Mesendoderm (in vitro differentiated cells): ENCODE results near the gene TMEM8B.

ENCODE experiments used
- DNase-seq: peaks from one replicate; pipeline ENCODE4 v3.0.0; 2013
- H2AK5ac ChIP-seq: 2 replicates; pipeline ENCODE4 v1.6.1; 2013; ENCODE audit warnings: low read length, inconsistent platforms
- H2BK120ac ChIP-seq: 2 replicates; pipeline ENCODE4 v1.6.1; 2013; ENCODE audit warnings: low read depth, mild to moderate bottlenecking, low read length, moderate library complexity, mixed read lengths
- H2BK15ac ChIP-seq: replicated peaks from 2 replicates; pipeline ENCODE4 v1.6.1; 2013; ENCODE audit warnings: low read depth, mild to moderate bottlenecking, moderate library complexity
- H2BK5ac ChIP-seq: 2 replicates; pipeline ENCODE4 v1.6.1; 2013; ENCODE audit warnings: low read length, inconsistent platforms
- H3K18ac ChIP-seq: 2 replicates; pipeline ENCODE4 v1.6.1; 2013; ENCODE audit warnings: mild to moderate bottlenecking, low read length, mixed read lengths
- H3K23ac ChIP-seq: one replicate; pipeline ENCODE4 v1.6.1; 2013; ENCODE audit warnings: low read length
- H3K27ac ChIP-seq: 2 replicates; pipeline ENCODE4 v1.5.1; 2013; ENCODE audit warnings: low read depth, mild to moderate bottlenecking, inconsistent platforms, low read length, moderate library complexity
- H3K27me3 ChIP-seq: 2 replicates; pipeline ENCODE4 v1.6.1; 2013; ENCODE audit warnings: low read length, control low read depth, mild to moderate bottlenecking, inconsistent platforms; ENCODE audit not compliant: insufficient read depth, poor library complexity
- H3K36me3 ChIP-seq: 2 replicates; pipeline ENCODE4 v1.6.1; 2013; ENCODE audit warnings: low read length, inconsistent platforms; ENCODE audit not compliant: control insufficient read depth, insufficient read depth
- H3K4ac ChIP-seq: one replicate; pipeline ENCODE4 v1.6.1; 2013; ENCODE audit warnings: low read depth, mild to moderate bottlenecking, low read length, moderate library complexity
- H3K4me1 ChIP-seq: 2 replicates; pipeline ENCODE4 v1.6.1; 2013; ENCODE audit warnings: low read depth, low read length, inconsistent platforms; ENCODE audit not compliant: control insufficient read depth
- H3K4me2 ChIP-seq: 2 replicates; pipeline ENCODE4 v1.6.1; 2013; ENCODE audit warnings: low read length
- H3K4me3 ChIP-seq: 2 replicates; pipeline ENCODE4 v1.5.1; 2013; ENCODE audit warnings: mild to moderate bottlenecking, low read length
- H3K56ac ChIP-seq: one replicate; pipeline ENCODE4 v1.6.1; 2013; ENCODE audit warnings: low read length
- H3K79me1 ChIP-seq: 2 replicates; pipeline ENCODE4 v1.6.1; 2013; ENCODE audit warnings: low read length, inconsistent platforms
- H3K79me2 ChIP-seq: 2 replicates; pipeline ENCODE4 v1.6.1; 2013; ENCODE audit warnings: mild to moderate bottlenecking, low read length; ENCODE audit not compliant: control insufficient read depth, insufficient read depth
- H3K9ac ChIP-seq: 2 replicates; pipeline ENCODE4 v1.6.1; 2013; ENCODE audit warnings: low read length, inconsistent platforms
- H4K5ac ChIP-seq: one replicate; pipeline ENCODE4 v1.6.1; 2013; ENCODE audit warnings: low read length
- H4K8ac ChIP-seq: one replicate; pipeline ENCODE4 v1.6.1; 2013; ENCODE audit warnings: low read depth, mild to moderate bottlenecking, control low read depth, low read length, moderate library complexity
- WGBS: extraction: QIAGEN DNeasy Blood & Tissue Kit; methylation state at CpG from one replicate; pipeline ENCODE4 v1.1.7; 2013; ENCODE audit warnings: low lambda C conversion rate, missing lambda C conversion rate; ENCODE audit not compliant: insufficient coverage; ENCODE audit errors: extremely low coverage; 5-methylcytosine and 5-hydroxymethylcytosine counted together

Gene TMEM8B

GRCh38 chr9:35908504-35909125 is 79.6 kb downstream of the TMEM8B start:
- Histone ChIP-seq H3K36me3 (no peaks in the 10 kb centered on the region), H2BK15ac (no peak overlapping the region), H2BK120ac (peak overlapping the region; percentile 36), H2BK5ac (peak overlapping the region; percentile 61), H4K8ac (no peak overlapping the region), H2AK5ac (no peak overlapping the region), H3K79me2 (no peaks in the 10 kb centered on the region), H3K23ac (peak overlapping the region; percentile 30), H3K4me3 (no peak overlapping the region), H3K56ac (peak overlapping the region; percentile 78), H3K4ac (no peak overlapping the region), H4K5ac (peak overlapping the region; percentile 66), H3K4me1 (peaks cover 21% of the 10 kb centered on the region), H3K79me1 (no peaks in the 10 kb centered on the region), H3K18ac (peak overlapping the region; percentile 14), H3K4me2 (peak overlapping the region; percentile 2), H3K27ac (peak overlapping the region; percentile 57), H3K9ac (peak overlapping the region; percentile 40), H3K27me3 (no peaks in the 10 kb centered on the region)
- no CpG with 5 or more reads among the region's 9 CpGs for WGBS
- peak; percentile 51 for DNase-seq

- H2AK5ac ChIP-seq: no peak within 1 kb of the TSS
- peak within 1 kb of the TSS; percentile 61 for H2BK5ac ChIP-seq
- H4K8ac ChIP-seq: no peak within 1 kb of the TSS
- no CpG with 5 or more reads among the region's 11 CpGs for WGBS
- peaks cover 21% of the 10 kb centered on the region for H3K4me1 ChIP-seq
- peak; percentile 65 for DNase-seq
- H2BK120ac ChIP-seq: peak within 1 kb of the TSS; percentile 36
- H3K4me3 ChIP-seq: no peak within 1 kb of the TSS
- peak within 1 kb of the TSS; percentile 14 for H3K18ac ChIP-seq
- H3K79me2 ChIP-seq: no peaks in the 10 kb centered on the region
- H3K4me2 ChIP-seq: peak within 1 kb of the TSS; percentile 2
- no peaks in the 10 kb centered on the region for H3K36me3 ChIP-seq
- H3K56ac ChIP-seq: peak within 1 kb of the TSS; percentile 78
- peak within 1 kb of the TSS; percentile 40 for H3K9ac ChIP-seq
- peak within 1 kb of the TSS; percentile 57 for H3K27ac ChIP-seq
- H4K5ac ChIP-seq: peak within 1 kb of the TSS; percentile 66
- no peaks in the 10 kb centered on the region for H3K79me1 ChIP-seq
- no peaks in the 10 kb centered on the region for H3K27me3 ChIP-seq
- H3K23ac ChIP-seq: peak within 1 kb of the TSS; percentile 30
- H2BK15ac ChIP-seq: no peak within 1 kb of the TSS
- no peak within 1 kb of the TSS for H3K4ac ChIP-seq
These were observed 80.2 kb downstream of the TMEM8B start, which contains the start of gene SPAAR for GRCh38 chr9:35909274-35909673. Gene SPAAR, plus strand, starts transcription at chr9:35909490. Its CDS starts 974 bp downstream, at chr9:35910464.

GRCh38 chr9:35909687-35910612 is 80.9 kb downstream of the TMEM8B start:
- Histone ChIP-seq H3K18ac (no peak overlapping the region), H3K4me3 (no peak overlapping the region), H3K9ac (no peak overlapping the region), H3K4me2 (no peak overlapping the region), H2BK5ac (no peak overlapping the region), H4K5ac (no peak overlapping the region), H2BK15ac (no peak overlapping the region), H2AK5ac (no peak overlapping the region), H3K36me3 (no peaks in the 10 kb centered on the region), H3K27me3 (no peaks in the 10 kb centered on the region), H3K56ac (peak overlapping the region; percentile 70), H4K8ac (no peak overlapping the region), H3K4ac (no peak overlapping the region), H3K79me2 (no peaks in the 10 kb centered on the region), H3K4me1 (peaks cover 21% of the 10 kb centered on the region), H3K23ac (no peak overlapping the region), H2BK120ac (no peak overlapping the region), H3K79me1 (no peaks in the 10 kb centered on the region), H3K27ac (no peak overlapping the region)
- WGBS: no CpG with 5 or more reads among the region's 34 CpGs
- peak; percentile 53 for DNase-seq

GRCh38 chr9:35910613-35911359 is 81.8 kb downstream of the TMEM8B start:
- H3K23ac ChIP-seq: no peak overlapping the region
- no peak overlapping the region for H2AK5ac ChIP-seq
- peaks cover 21% of the 10 kb centered on the region for H3K4me1 ChIP-seq
- WGBS: no CpG with 5 or more reads among the region's 14 CpGs
- no peak overlapping the region for H4K5ac ChIP-seq
- H3K4me2 ChIP-seq: no peak overlapping the region
- H3K4ac ChIP-seq: no peak overlapping the region
- H3K4me3 ChIP-seq: no peak overlapping the region
- no peaks in the 10 kb centered on the region for H3K79me1 ChIP-seq
- H3K56ac ChIP-seq: peak overlapping the region; percentile 70
- H3K36me3 ChIP-seq: no peaks in the 10 kb centered on the region
- no peak overlapping the region for H2BK15ac ChIP-seq
- DNase-seq: peak; percentile 57
- peak overlapping the region; percentile 7 for H3K9ac ChIP-seq
- no peak overlapping the region for H3K18ac ChIP-seq
- H3K27ac ChIP-seq: no peak overlapping the region
- no peak overlapping the region for H2BK120ac ChIP-seq
- H3K79me2 ChIP-seq: no peaks in the 10 kb centered on the region
- no peaks in the 10 kb centered on the region for H3K27me3 ChIP-seq
- no peak overlapping the region for H2BK5ac ChIP-seq
- no peak overlapping the region for H4K8ac ChIP-seq

- no peak for DNase-seq
- Histone ChIP-seq H3K18ac (no peak overlapping the region), H3K4me2 (no peak overlapping the region), H3K79me2 (no peaks in the 10 kb centered on the region), H3K4ac (no peak overlapping the region), H3K9ac (no peak overlapping the region), H4K8ac (no peak overlapping the region), H3K23ac (no peak overlapping the region), H2BK15ac (no peak overlapping the region), H2BK5ac (no peak overlapping the region), H3K4me1 (peaks cover 21% of the 10 kb centered on the region), H3K56ac (peak overlapping the region; percentile 52), H2AK5ac (no peak overlapping the region), H4K5ac (no peak overlapping the region), H2BK120ac (no peak overlapping the region), H3K36me3 (no peaks in the 10 kb centered on the region), H3K79me1 (no peaks in the 10 kb centered on the region), H3K4me3 (no peak overlapping the region), H3K27me3 (no peaks in the 10 kb centered on the region), H3K27ac (no peak overlapping the region)
- no CpG with 5 or more reads among the region's 10 CpGs for WGBS
These were observed 82.7 kb downstream of the TMEM8B start for GRCh38 chr9:35911690-35912089.
